ENCODE measurements around the gene RIMKLA. TPM values are rescaled to one million over a fixed set of nuclear protein-coding genes. Genes with fewer than 3 reads are reported as not detected.

The RIMKLA gene
- total RNA-seq, 1 donor from 2014 or later = 0.20 TPM

DNA sequence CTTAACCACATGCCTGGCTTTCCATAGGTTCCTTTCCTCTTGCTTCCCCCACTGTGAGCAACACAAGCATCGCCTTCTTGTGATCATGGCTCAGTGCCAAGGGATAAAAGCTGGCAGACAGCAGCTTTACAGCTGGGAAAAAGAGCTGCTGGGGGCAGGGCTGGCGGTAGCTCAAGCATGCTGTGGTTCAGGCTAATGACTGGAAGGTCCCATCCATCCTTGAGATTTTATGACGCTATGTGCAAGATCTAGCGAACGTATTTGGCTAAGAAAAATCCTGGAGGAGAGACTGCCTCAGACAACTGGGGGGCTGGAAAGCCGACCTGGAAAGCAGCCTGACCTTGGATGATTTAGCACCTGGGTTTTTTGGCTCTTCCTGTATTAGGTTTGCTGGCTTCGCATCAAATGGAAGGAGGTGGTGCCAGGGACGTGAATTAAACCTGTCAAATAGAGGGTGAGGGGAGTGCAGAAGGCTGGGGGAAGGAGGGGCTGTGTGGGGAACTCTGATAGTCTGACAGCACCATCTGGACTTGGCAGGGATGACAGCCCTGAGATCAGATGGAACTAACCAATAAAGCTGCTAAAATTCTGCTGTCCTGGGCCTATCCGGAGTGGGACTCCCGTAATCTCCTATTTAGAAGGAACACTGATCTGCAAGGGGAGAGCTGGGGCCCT lies 40.5 kb downstream of the RIMKLA start:
- no peak overlapping the region for H2AFZ ChIP-seq (ENCODE audit: low read depth, low read length)
- TF ChIP-seq CTCF (IDR thresholded peaks at IDR 0.05; ENCODE audit: insufficient read depth, low read depth, low read length) (no peak), EZH2 (IDR thresholded peaks at IDR 0.05; ENCODE audit: insufficient read depth, low read length) (no peak)
- no peak overlapping the region for H3K9ac ChIP-seq (ENCODE audit: low read length)
- H3K36me3 Mint-ChIP-seq (ENCODE audit: low read depth, unreplicated experiment) = no peaks in the 10 kb centered on the region
- FAIRE-seq (no peak), DNase-seq (ENCODE audit: low read depth) (peak; percentile 98)
- H3K27ac Mint-ChIP-seq (ENCODE audit: unreplicated experiment) = peak overlapping the region; percentile 63
- no peak overlapping the region for H3K4me3 ChIP-seq (ENCODE audit: insufficient read depth, low read depth, low read length)
- H3K9me3 Mint-ChIP-seq (ENCODE audit: unreplicated experiment) = no peaks in the 10 kb centered on the region
- H3K27me3 Mint-ChIP-seq (ENCODE audit: low read depth, unreplicated experiment) = no peaks in the 10 kb centered on the region
- peak overlapping the region; percentile 65 for H3K4me2 ChIP-seq (ENCODE audit: low read length)
- no peaks in the 10 kb centered on the region for H4K20me1 ChIP-seq (ENCODE audit: insufficient read depth, low read length)
- H3K4me3 Mint-ChIP-seq (ENCODE audit: unreplicated experiment) = no peak overlapping the region
- H3K36me3 ChIP-seq (ENCODE audit: insufficient read depth, low read length) = no peaks in the 10 kb centered on the region
- no peaks in the 10 kb centered on the region for H3K79me2 ChIP-seq (ENCODE audit: insufficient read depth, low read length)
- H3K4me1 ChIP-seq (ENCODE audit: insufficient read depth, low read length) = peaks cover 12% of the 10 kb centered on the region
- peaks cover 34% of the 10 kb centered on the region for H3K4me1 Mint-ChIP-seq (ENCODE audit: low read depth, unreplicated experiment)
- H3K27ac ChIP-seq (ENCODE audit: low read depth, low read length) = no peak overlapping the region
- H3K27me3 ChIP-seq (ENCODE audit: insufficient read depth, low read length) = peaks cover 16% of the 10 kb centered on the region
- no peaks in the 10 kb centered on the region for H3K9me3 ChIP-seq (ENCODE audit: insufficient read depth, low read depth, low read length)

DNA sequence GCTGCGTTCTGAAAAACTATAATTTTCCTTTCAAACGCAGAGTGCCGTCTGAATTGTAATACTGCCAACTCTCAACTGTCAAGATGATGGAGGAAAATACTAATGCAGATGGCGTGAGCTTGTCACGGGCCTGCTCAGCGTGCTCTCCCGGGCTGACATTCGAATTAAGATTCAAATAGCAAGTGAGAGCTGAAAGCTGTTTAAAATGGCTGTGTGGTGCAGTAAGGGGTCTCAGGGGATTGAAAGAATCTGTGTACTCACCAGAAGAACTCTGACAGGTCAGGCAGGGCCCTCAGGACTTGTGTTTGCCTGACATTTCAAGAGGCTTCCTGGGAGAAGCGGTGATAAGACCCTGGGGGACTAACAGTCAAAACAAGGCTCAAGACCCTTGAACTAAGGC lies 42.1 kb downstream of the RIMKLA start:
- no peak overlapping the region for H3K4me3 ChIP-seq (ENCODE audit: insufficient read depth, low read depth, low read length)
- H3K4me1 Mint-ChIP-seq (ENCODE audit: low read depth, unreplicated experiment) = peaks cover 39% of the 10 kb centered on the region
- H3K9me3 Mint-ChIP-seq (ENCODE audit: unreplicated experiment) = no peaks in the 10 kb centered on the region
- FAIRE-seq = no peak
- no peaks in the 10 kb centered on the region for H4K20me1 ChIP-seq (ENCODE audit: insufficient read depth, low read length)
- TF ChIP-seq EZH2 (IDR thresholded peaks at IDR 0.05; ENCODE audit: insufficient read depth, low read length) (no peak), CTCF (IDR thresholded peaks at IDR 0.05; ENCODE audit: insufficient read depth, low read depth, low read length) (no peak)
- no peak overlapping the region for H3K4me3 Mint-ChIP-seq (ENCODE audit: unreplicated experiment)
- no peaks in the 10 kb centered on the region for H3K79me2 ChIP-seq (ENCODE audit: insufficient read depth, low read length)
- no peaks in the 10 kb centered on the region for H3K36me3 ChIP-seq (ENCODE audit: insufficient read depth, low read length)
- no peak overlapping the region for H3K9ac ChIP-seq (ENCODE audit: low read length)
- H2AFZ ChIP-seq (ENCODE audit: low read depth, low read length) = no peak overlapping the region
- no peak overlapping the region for H3K4me2 ChIP-seq (ENCODE audit: low read length)
- peaks cover 16% of the 10 kb centered on the region for H3K27me3 ChIP-seq (ENCODE audit: insufficient read depth, low read length)
- no peaks in the 10 kb centered on the region for H3K9me3 ChIP-seq (ENCODE audit: insufficient read depth, low read depth, low read length)
- peaks cover 12% of the 10 kb centered on the region for H3K4me1 ChIP-seq (ENCODE audit: insufficient read depth, low read length)
- H3K27ac ChIP-seq (ENCODE audit: low read depth, low read length) = no peak overlapping the region
- no peak for DNase-seq (ENCODE audit: low read depth)
- no peaks in the 10 kb centered on the region for H3K36me3 Mint-ChIP-seq (ENCODE audit: low read depth, unreplicated experiment)
- H3K27me3 Mint-ChIP-seq (ENCODE audit: low read depth, unreplicated experiment) = no peaks in the 10 kb centered on the region
- H3K27ac Mint-ChIP-seq (ENCODE audit: unreplicated experiment) = no peak overlapping the region

DNA sequence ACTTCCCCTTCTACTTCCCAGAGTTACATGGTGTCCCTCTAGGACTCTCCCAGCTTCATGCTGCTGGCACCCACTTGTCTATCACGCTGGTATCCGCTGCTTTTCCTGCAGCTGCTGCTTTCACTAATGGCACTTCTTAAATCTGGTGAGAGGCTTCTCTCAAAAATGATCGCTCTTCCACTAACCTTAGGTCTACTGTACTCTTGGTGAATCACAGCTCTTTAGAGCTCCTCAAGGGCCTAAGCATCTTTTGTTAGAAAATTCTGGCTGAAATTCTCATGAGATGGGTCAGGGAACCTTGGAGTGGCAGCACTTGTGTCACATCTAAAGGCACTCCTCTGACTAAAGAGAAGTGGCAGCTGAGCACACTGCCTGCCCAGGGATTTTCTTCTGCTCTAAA lies 43.1 kb downstream of the RIMKLA start:
- Histone ChIP-seq H3K9ac (ENCODE audit: low read length) (no peak overlapping the region), H3K4me1 (ENCODE audit: insufficient read depth, low read length) (peaks cover 12% of the 10 kb centered on the region), H4K20me1 (ENCODE audit: insufficient read depth, low read length) (no peaks in the 10 kb centered on the region), H3K79me2 (ENCODE audit: insufficient read depth, low read length) (no peaks in the 10 kb centered on the region), H3K27me3 (ENCODE audit: insufficient read depth, low read length) (peaks cover 16% of the 10 kb centered on the region), H3K4me2 (ENCODE audit: low read length) (no peak overlapping the region), H3K27ac (ENCODE audit: low read depth, low read length) (no peak overlapping the region), H3K36me3 (ENCODE audit: insufficient read depth, low read length) (no peaks in the 10 kb centered on the region), H2AFZ (ENCODE audit: low read depth, low read length) (no peak overlapping the region), H3K9me3 (ENCODE audit: insufficient read depth, low read depth, low read length) (no peaks in the 10 kb centered on the region), H3K4me3 (ENCODE audit: insufficient read depth, low read depth, low read length) (no peak overlapping the region)
- no peak for TF ChIP-seq CTCF (IDR thresholded peaks at IDR 0.05; ENCODE audit: insufficient read depth, low read depth, low read length)
- no peak for TF ChIP-seq EZH2 (IDR thresholded peaks at IDR 0.05; ENCODE audit: insufficient read depth, low read length)
- Mint-ChIP-seq H3K4me3 (ENCODE audit: unreplicated experiment) (no peak overlapping the region), H3K4me1 (ENCODE audit: low read depth, unreplicated experiment) (peaks cover 35% of the 10 kb centered on the region), H3K27me3 (ENCODE audit: low read depth, unreplicated experiment) (no peaks in the 10 kb centered on the region), H3K9me3 (ENCODE audit: unreplicated experiment) (no peaks in the 10 kb centered on the region), H3K36me3 (ENCODE audit: low read depth, unreplicated experiment) (no peaks in the 10 kb centered on the region), H3K27ac (ENCODE audit: unreplicated experiment) (peak overlapping the region; percentile 77)
- no peak for DNase-seq (ENCODE audit: low read depth)
- no peak for FAIRE-seq
